HepG2 (cell line): Measurements from ENCODE around the gene MAJIN. TPM values are rescaled to one million over a fixed set of nuclear protein-coding genes. Genes with fewer than 3 reads are reported as not detected.

ENCODE experiments used
- ARID2 ChIP-seq: sonication (generic); formaldehyde crosslinking; IDR thresholded peaks from 2 replicates; pipeline ENCODE4 v1.8.1; 2022; ENCODE audit warnings: mild to moderate bottlenecking, missing genetic modification reagents, borderline replicate concordance
- ASH2L ChIP-seq: fragments of 300-600, 200-600 bp; sonication (generic); IDR thresholded peaks from 2 replicates; pipeline ENCODE4 v1.7.0; 2017; ENCODE audit warnings: low read depth, mild to moderate bottlenecking, moderate library complexity, mixed read lengths, low read length; ENCODE audit not compliant: insufficient read length
- CEBPB ChIP-seq: IDR thresholded peaks from 2 replicates; pipeline ENCODE4 v1.6.1; 2011; ENCODE audit warnings: low read depth, low read length, improper control_type of control experiment, borderline replicate concordance
- FOXK1 ChIP-seq: sonication (generic); formaldehyde crosslinking; IDR thresholded peaks from 2 replicates; pipeline ENCODE4 v1.4.0; 2020; ENCODE audit warnings: low read depth, missing genetic modification reagents, borderline replicate concordance
- GLI4 ChIP-seq: sonication (generic); formaldehyde crosslinking; IDR thresholded peaks from 2 replicates; pipeline ENCODE4 v1.5.1; 2020; ENCODE audit warnings: missing genetic modification reagents, mild to moderate bottlenecking, moderate library complexity, borderline replicate concordance
- HCFC1 ChIP-seq: fragments of 150-350 bp; IDR thresholded peaks from 2 replicates; pipeline ENCODE4 v1.6.1; 2014; ENCODE audit warnings: low read depth, low read length
- KAT8 ChIP-seq: IDR thresholded peaks from 2 replicates; pipeline ENCODE4 v1.6.1; 2016; ENCODE audit warnings: missing genetic modification reagents, missing compliant biosample characterization
- KDM5A ChIP-seq: fragments of 200-600 bp; sonication (generic); IDR thresholded peaks from 2 replicates; pipeline ENCODE4 v1.7.0; 2018; ENCODE audit warnings: antibody characterized with exemption, mild to moderate bottlenecking, low read length, borderline replicate concordance
- MED1 ChIP-seq: sonication (generic); formaldehyde crosslinking; IDR thresholded peaks from 2 replicates; pipeline ENCODE4 v1.4.0; 2020; ENCODE audit warnings: missing genetic modification reagents
- MIXL1 ChIP-seq: IDR thresholded peaks from 2 replicates; pipeline ENCODE4 v1.6.1; 2016
- PHF20 ChIP-seq: sonication (generic); formaldehyde crosslinking; IDR thresholded peaks from 2 replicates; pipeline ENCODE4 v1.5.0; 2020; ENCODE audit warnings: mild to moderate bottlenecking, missing genetic modification reagents
- SAP130 ChIP-seq: IDR thresholded peaks from 2 replicates; pipeline ENCODE4 v1.6.1; 2016; ENCODE audit warnings: low read depth
- TAF1 ChIP-seq: sonication (generic); formaldehyde crosslinking; IDR thresholded peaks from 2 replicates; pipeline ENCODE4 v1.4.0; 2020; ENCODE audit warnings: missing genetic modification reagents
- USF2 ChIP-seq, 2 experiments: sonication (generic) in 1 of 2; formaldehyde crosslinking in 1 of 2; IDR thresholded peaks; 2 replicates each; pipeline versions ENCODE4 v1.5.1 to v1.6.1; 2011 to 2020; ENCODE audit warnings: borderline replicate concordance in 1 of 2, low read depth in 1 of 2, low read length in 1 of 2, mild to moderate bottlenecking in 1 of 2, missing genetic modification reagents in 1 of 2, moderate library complexity in 1 of 2
- YY1 ChIP-seq: IDR thresholded peaks from 2 replicates; pipeline ENCODE4 v1.6.1; 2011; ENCODE audit warnings: low read length, low read depth, moderate library complexity, mild to moderate bottlenecking; ENCODE audit not compliant: insufficient read depth, insufficient replicate concordance
- ZFX ChIP-seq: sonication (generic); formaldehyde crosslinking; IDR thresholded peaks from 2 replicates; pipeline ENCODE4 v1.4.0; 2020; ENCODE audit warnings: mild to moderate bottlenecking, low read depth, missing genetic modification reagents, moderate library complexity
- ZMYM3 ChIP-seq: sonication (generic); formaldehyde crosslinking; IDR thresholded peaks from 2 replicates; pipeline ENCODE4 v1.5.1; 2020; ENCODE audit warnings: mild to moderate bottlenecking, missing genetic modification reagents
- ZNF20 ChIP-seq: sonication (generic); formaldehyde crosslinking; IDR thresholded peaks from 2 replicates; pipeline ENCODE4 v1.4.0; 2020; ENCODE audit warnings: mild to moderate bottlenecking, moderate library complexity, missing genetic modification reagents
- ZNF317 ChIP-seq: sonication (generic); formaldehyde crosslinking; IDR thresholded peaks from 2 replicates; pipeline ENCODE4 v1.5.0; 2020; ENCODE audit warnings: mild to moderate bottlenecking, missing genetic modification reagents
- ZNF331 ChIP-seq: sonication (generic); formaldehyde crosslinking; IDR thresholded peaks from 2 replicates; pipeline ENCODE4 v1.4.0; 2020; ENCODE audit warnings: missing genetic modification reagents
- ZNF430 ChIP-seq: sonication (generic); formaldehyde crosslinking; IDR thresholded peaks from 2 replicates; pipeline ENCODE4 v1.9.0; 2021; ENCODE audit warnings: mild to moderate bottlenecking, missing genetic modification reagents
- ZNF558 ChIP-seq: sonication (generic); formaldehyde crosslinking; IDR thresholded peaks from 2 replicates; pipeline ENCODE4 v1.9.0; 2022; ENCODE audit warnings: mild to moderate bottlenecking, missing genetic modification reagents, borderline replicate concordance
- ZNF816 ChIP-seq: sonication (generic); formaldehyde crosslinking; IDR thresholded peaks from 2 replicates; pipeline ENCODE4 v1.8.0; 2022; ENCODE audit warnings: missing genetic modification reagents, mild to moderate bottlenecking, borderline replicate concordance
- polyA plus RNA-seq, 8 experiments: library from polyadenylated mRNA; depleted of rRNA in 3 of 8; stranded (reverse) in 7 of 8; unstranded in 1 of 8; fragments of >200 nt; fragmentation: Illumina TruSeq in 4 of 8; extraction: Trizol in 4 of 8; gene quantifications; 2 replicates each; pipeline versions ENCODE4 v1.2.1 to v1.2.3, GENCODE V29; 2011 to 2016; ENCODE audit warnings: low read depth in 4 of 8, missing spikeins in 1 of 8, mixed read lengths in 1 of 8; ENCODE audit not compliant: insufficient read depth in 1 of 8
- total RNA-seq, 5 experiments: library from RNA; depleted of rRNA; stranded (reverse); fragments of >200 nt; fragmentation: Illumina TruSeq; extraction: Trizol; gene quantifications; 2 replicates each; pipeline ENCODE4 v1.2.3, GENCODE V29; 2016; ENCODE audit warnings: low read depth in 1 of 5
- TF ChIP-seq, protein P1 (sequence below): IDR thresholded peaks from 2 replicates; pipeline ENCODE4 v1.6.1; 2016; ENCODE audit warnings: low read depth, missing genetic modification reagents, missing compliant biosample characterization

MAJIN gene
- total and polyA plus RNA-seq, 2 of the 13 experiments (the other 11 are each of a cell fraction or from before 2014, with no cell fraction given): not detected

DNA sequence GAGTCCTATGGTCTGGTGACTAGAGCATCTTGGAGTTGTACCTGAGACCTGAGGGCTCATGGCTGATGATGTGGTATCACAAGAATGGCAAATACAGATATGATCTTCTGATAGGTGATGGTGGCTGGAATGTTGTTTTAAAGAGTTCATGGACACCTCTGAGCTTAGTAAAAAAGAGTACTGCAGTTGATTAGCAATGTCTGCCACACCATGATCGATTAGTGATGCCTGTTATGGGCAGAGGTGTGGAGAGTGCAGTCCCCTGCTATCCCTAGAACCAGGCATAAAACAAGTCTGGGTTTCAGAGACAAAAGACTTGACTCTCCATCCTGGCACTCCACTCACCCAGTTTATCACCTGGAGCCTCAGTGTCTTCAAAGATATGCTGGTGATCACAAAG, 26.2 kb upstream of the MAJIN start (continued):
- TF ChIP-seq, protein P1, sequence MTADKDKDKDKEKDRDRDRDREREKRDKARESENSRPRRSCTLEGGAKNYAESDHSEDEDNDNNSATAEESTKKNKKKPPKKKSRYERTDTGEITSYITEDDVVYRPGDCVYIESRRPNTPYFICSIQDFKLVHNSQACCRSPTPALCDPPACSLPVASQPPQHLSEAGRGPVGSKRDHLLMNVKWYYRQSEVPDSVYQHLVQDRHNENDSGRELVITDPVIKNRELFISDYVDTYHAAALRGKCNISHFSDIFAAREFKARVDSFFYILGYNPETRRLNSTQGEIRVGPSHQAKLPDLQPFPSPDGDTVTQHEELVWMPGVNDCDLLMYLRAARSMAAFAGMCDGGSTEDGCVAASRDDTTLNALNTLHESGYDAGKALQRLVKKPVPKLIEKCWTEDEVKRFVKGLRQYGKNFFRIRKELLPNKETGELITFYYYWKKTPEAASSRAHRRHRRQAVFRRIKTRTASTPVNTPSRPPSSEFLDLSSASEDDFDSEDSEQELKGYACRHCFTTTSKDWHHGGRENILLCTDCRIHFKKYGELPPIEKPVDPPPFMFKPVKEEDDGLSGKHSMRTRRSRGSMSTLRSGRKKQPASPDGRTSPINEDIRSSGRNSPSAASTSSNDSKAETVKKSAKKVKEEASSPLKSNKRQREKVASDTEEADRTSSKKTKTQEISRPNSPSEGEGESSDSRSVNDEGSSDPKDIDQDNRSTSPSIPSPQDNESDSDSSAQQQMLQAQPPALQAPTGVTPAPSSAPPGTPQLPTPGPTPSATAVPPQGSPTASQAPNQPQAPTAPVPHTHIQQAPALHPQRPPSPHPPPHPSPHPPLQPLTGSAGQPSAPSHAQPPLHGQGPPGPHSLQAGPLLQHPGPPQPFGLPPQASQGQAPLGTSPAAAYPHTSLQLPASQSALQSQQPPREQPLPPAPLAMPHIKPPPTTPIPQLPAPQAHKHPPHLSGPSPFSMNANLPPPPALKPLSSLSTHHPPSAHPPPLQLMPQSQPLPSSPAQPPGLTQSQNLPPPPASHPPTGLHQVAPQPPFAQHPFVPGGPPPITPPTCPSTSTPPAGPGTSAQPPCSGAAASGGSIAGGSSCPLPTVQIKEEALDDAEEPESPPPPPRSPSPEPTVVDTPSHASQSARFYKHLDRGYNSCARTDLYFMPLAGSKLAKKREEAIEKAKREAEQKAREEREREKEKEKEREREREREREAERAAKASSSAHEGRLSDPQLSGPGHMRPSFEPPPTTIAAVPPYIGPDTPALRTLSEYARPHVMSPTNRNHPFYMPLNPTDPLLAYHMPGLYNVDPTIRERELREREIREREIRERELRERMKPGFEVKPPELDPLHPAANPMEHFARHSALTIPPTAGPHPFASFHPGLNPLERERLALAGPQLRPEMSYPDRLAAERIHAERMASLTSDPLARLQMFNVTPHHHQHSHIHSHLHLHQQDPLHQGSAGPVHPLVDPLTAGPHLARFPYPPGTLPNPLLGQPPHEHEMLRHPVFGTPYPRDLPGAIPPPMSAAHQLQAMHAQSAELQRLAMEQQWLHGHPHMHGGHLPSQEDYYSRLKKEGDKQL (CRISPR knock-in tag): no peak
- 0 out of 2 replicates have a peak, but pooled peaks have one; percentile 43 for TF ChIP-seq ZNF331 (CRISPR knock-in tag)
- TF ChIP-seq CEBPB: no peak
- peak; percentile 34; the same call in 1 of the 2 replicates for TF ChIP-seq PHF20
- TF ChIP-seq ZNF816 (CRISPR knock-in tag): no peak
- TF ChIP-seq ZNF317: 0 out of 2 replicates have a peak, but pooled peaks have one; percentile 5
- 0 out of 2 replicates have a peak, but pooled peaks have one; percentile 47 for TF ChIP-seq ZMYM3
- peak; percentile 30; the same call in 1 of the 2 replicates for TF ChIP-seq KDM5A
- TF ChIP-seq TAF1 (CRISPR knock-in tag): no peak
- peak; percentile 32; the same call in 1 of the 2 replicates for TF ChIP-seq MED1 (CRISPR knock-in tag)
- no peak for TF ChIP-seq GLI4 (CRISPR knock-in tag)
- no peak for TF ChIP-seq ZNF20
- TF ChIP-seq FOXK1 (CRISPR knock-in tag): peak; percentile 32; the same call in 1 of the 2 replicates
- no peak for TF ChIP-seq ZNF430 (CRISPR knock-in tag)
- TF ChIP-seq ZNF558 (CRISPR knock-in tag): no peak
- TF ChIP-seq KAT8: peak; percentile 57; the same call in 1 of the 2 replicates
- TF ChIP-seq ZFX: 0 out of 2 replicates have a peak, but pooled peaks have one; percentile 9
- no peak for TF ChIP-seq HCFC1
- peak; percentile 79 for TF ChIP-seq SAP130
- no peak for TF ChIP-seq USF2 (IDR thresholded peaks at IDR 0.05; ENCODE audit: low read depth, low read length)
- no peak for TF ChIP-seq USF2 (CRISPR knock-in tag; IDR thresholded peaks at IDR 0.05; ENCODE audit: borderline replicate concordance)
- TF ChIP-seq ASH2L: peak; percentile 12
- peak; percentile 79 for TF ChIP-seq MIXL1
- TF ChIP-seq YY1: peak; percentile 31
- TF ChIP-seq ARID2 (CRISPR knock-in tag): no peak
